ENCODE measurements around the gene RPS6KA1. TPM values are rescaled to one million over a fixed set of nuclear protein-coding genes. Genes with fewer than 3 reads are reported as not detected.

The RPS6KA1 gene
- total RNA-seq, 2 experiments from 2014 or later = 72.2 to 91.0 TPM

- BruUV-seq (replicated peaks) = no TSS peak
- ChIA-PET CTCF (ENCODE audit: unreplicated experiment) (no interaction called here), POLR2A (interaction anchor here (1.2 kb wide), 1 partner anchor 8 kb away, joined by 4 read pairs; no protein-coding TSS in a partner anchor)
- Histone ChIP-seq H3K36me3 (ENCODE audit: insufficient read depth, low read length) (peaks cover 29% of the 10 kb centered on the region), H2AFZ (ENCODE audit: low read length) (no peak overlapping the region), H4K20me1 (ENCODE audit: insufficient read depth, low read length) (no peaks in the 10 kb centered on the region), H3K9me3 (ENCODE audit: low read length) (no peaks in the 10 kb centered on the region), H3K4me1 (ENCODE audit: insufficient read depth, low read length, poor library complexity, severe bottlenecking) (peaks cover 64% of the 10 kb centered on the region), H3K79me2 (ENCODE audit: insufficient read depth, low read depth, low read length) (peaks cover 33% of the 10 kb centered on the region; the same call in 1 of the 2 replicates), H3K27ac (ENCODE audit: low read depth, low read length, poor library complexity, severe bottlenecking) (peak overlapping the region; percentile 60), H3K9me2 (ENCODE audit: insufficient read depth, low read length) (no peaks in the 10 kb centered on the region), H3K4me2 (ENCODE audit: low read length) (peak overlapping the region; percentile 95), H3K4me3 (ENCODE audit: low read depth, low read length, poor library complexity, severe bottlenecking) (peak overlapping the region; percentile 76)
- no peak for TF ChIP-seq CTCF (conservative IDR thresholded peaks at IDR 0.05; ENCODE audit: low read length)
- TF ChIP-seq EZH2phosphoT487 (IDR thresholded peaks at IDR 0.05; ENCODE audit: borderline replicate concordance, low read depth, low read length) = no peak
- intact Hi-C loops (cut with micrococcal nuclease; ENCODE audit: unreplicated experiment) = loop anchor here (10.0 kb wide), 1 partner anchor 231 kb away; the partner anchor contains the start of gene CD52
- no peak for DNase-seq (ENCODE audit: low spot score)
Observed at GRCh38 chr1:26545969-26546323, 16.4 kb downstream of the RPS6KA1 start.

- BruUV-seq (replicated peaks) = no TSS peak
- Histone ChIP-seq H3K9me2 (ENCODE audit: insufficient read depth, low read length) (no peaks in the 10 kb centered on the region), H3K4me2 (ENCODE audit: low read length) (peak overlapping the region; percentile 95), H3K4me1 (ENCODE audit: insufficient read depth, low read length, poor library complexity, severe bottlenecking) (peaks cover 60% of the 10 kb centered on the region), H3K27ac (ENCODE audit: low read depth, low read length, poor library complexity, severe bottlenecking) (peak overlapping the region; percentile 60), H2AFZ (ENCODE audit: low read length) (no peak overlapping the region), H3K9me3 (ENCODE audit: low read length) (no peaks in the 10 kb centered on the region), H4K20me1 (ENCODE audit: insufficient read depth, low read length) (no peaks in the 10 kb centered on the region), H3K79me2 (ENCODE audit: insufficient read depth, low read depth, low read length) (peaks cover 33% of the 10 kb centered on the region; the same call in 1 of the 2 replicates), H3K36me3 (ENCODE audit: insufficient read depth, low read length) (peaks cover 33% of the 10 kb centered on the region), H3K4me3 (ENCODE audit: low read depth, low read length, poor library complexity, severe bottlenecking) (peak overlapping the region; percentile 76)
- intact Hi-C loops (cut with micrococcal nuclease; ENCODE audit: unreplicated experiment) = loop anchor here (10.0 kb wide), 1 partner anchor 232 kb away; the partner anchor contains the start of gene CD52
- DNase-seq (ENCODE audit: low spot score) = no peak
- CTCF ChIA-PET (ENCODE audit: unreplicated experiment) = no interaction called here
- POLR2A ChIA-PET = interaction anchor here (1.2 kb wide), 1 partner anchor 8 kb away, joined by 4 read pairs; no protein-coding TSS in a partner anchor
- TF ChIP-seq EZH2phosphoT487 (IDR thresholded peaks at IDR 0.05; ENCODE audit: borderline replicate concordance, low read depth, low read length) (no peak), CTCF (conservative IDR thresholded peaks at IDR 0.05; ENCODE audit: low read length) (no peak)
Observed at GRCh38 chr1:26546375-26546774, 16.8 kb downstream of the RPS6KA1 start.

GRCh38 chr1:26546819-26547218 lies 17.3 kb downstream of the RPS6KA1 start:
- Histone ChIP-seq H3K79me2 (ENCODE audit: insufficient read depth, low read depth, low read length) (peaks cover 33% of the 10 kb centered on the region; the same call in 1 of the 2 replicates), H2AFZ (ENCODE audit: low read length) (no peak overlapping the region), H3K9me3 (ENCODE audit: low read length) (no peaks in the 10 kb centered on the region), H3K27ac (ENCODE audit: low read depth, low read length, poor library complexity, severe bottlenecking) (no peak overlapping the region), H3K36me3 (ENCODE audit: insufficient read depth, low read length) (peaks cover 37% of the 10 kb centered on the region), H4K20me1 (ENCODE audit: insufficient read depth, low read length) (no peaks in the 10 kb centered on the region), H3K9me2 (ENCODE audit: insufficient read depth, low read length) (no peaks in the 10 kb centered on the region), H3K4me1 (ENCODE audit: insufficient read depth, low read length, poor library complexity, severe bottlenecking) (peaks cover 55% of the 10 kb centered on the region), H3K4me3 (ENCODE audit: low read depth, low read length, poor library complexity, severe bottlenecking) (peak overlapping the region; percentile 76), H3K4me2 (ENCODE audit: low read length) (peak overlapping the region; percentile 95)
- BruUV-seq (replicated peaks) = no TSS peak
- ChIA-PET CTCF (ENCODE audit: unreplicated experiment) (interaction anchor here (1.1 kb wide), 1 partner anchor 9 kb away, joined by 3 read pairs; no protein-coding TSS in a partner anchor), POLR2A (interaction anchor here (0.6 to 1.2 kb wide), 2 partner anchors 9 to 29 kb away, joined by 3 to 4 read pairs; no protein-coding TSS in a partner anchor)
- TF ChIP-seq CTCF (conservative IDR thresholded peaks at IDR 0.05; ENCODE audit: low read length) = no peak
- no peak for TF ChIP-seq EZH2phosphoT487 (IDR thresholded peaks at IDR 0.05; ENCODE audit: borderline replicate concordance, low read depth, low read length)
- no peak for DNase-seq (ENCODE audit: low spot score)
- intact Hi-C loops (cut with micrococcal nuclease; ENCODE audit: unreplicated experiment) = loop anchor here (10.0 kb wide), 1 partner anchor 232 kb away; the partner anchor contains the start of gene CD52
